Stomach (tissue), 4 donors: ENCODE measurements around the gene IQCM.

Source experiments
- CTCF ChIP-seq, 7 experiments: fragments of 450-650 bp in 4 of 7; fragments of 200-600 bp in 3 of 7; sonication (generic) in 3 of 7; IDR thresholded peaks; one replicate each; pipeline ENCODE4 v1.5.1; 2016 to 2019; ENCODE audit warnings: antibody characterized with exemption in 7 of 7, control low read depth in 2 of 7, mild to moderate bottlenecking in 1 of 7
- EP300 ChIP-seq: sonication (generic); formaldehyde crosslinking; IDR thresholded peaks from one replicate; pipeline ENCODE4 v1.6.1; 2017; ENCODE audit warnings: antibody characterized with exemption
- POLR2A ChIP-seq, 4 donors: fragments of 450-650 bp; IDR thresholded peaks; one replicate each; pipeline ENCODE4 v1.6.1; 2016; ENCODE audit warnings: antibody characterized with exemption in 4 of 4, control low read depth in 2 of 4, mild to moderate bottlenecking in 1 of 4, moderate library complexity in 1 of 4
- POLR2AphosphoS5 ChIP-seq, 3 donors: sonication (generic); formaldehyde crosslinking; IDR thresholded peaks; one replicate each; pipeline ENCODE4 v1.6.1; 2016; ENCODE audit warnings: antibody characterized with exemption in 3 of 3

- TF ChIP-seq CTCF (IDR thresholded peaks at IDR 0.05) (no peak), EP300 (no peak), POLR2A (IDR thresholded peaks at IDR 0.05) (no peak), POLR2AphosphoS5 (IDR thresholded peaks at IDR 0.05) (no peak)
Measured at GRCh38 chr4:149549911-149550310, 265.7 kb downstream of the IQCM start.
